BE2C (cell line): ENCODE results near the gene PRRG1. TPM values are rescaled to one million over a fixed set of nuclear protein-coding genes. Genes with fewer than 3 reads are reported as not detected.
"Not testable (repeated sequence)": the region's sequence is repeated elsewhere in the genome, so short reads cannot be mapped to it uniquely, and the experiment has no call there.

Experiments used
- DNase-seq: peaks from one replicate; pipeline ENCODE4 v3.0.0-alpha.2; 2020
- H3K27me3 ChIP-seq: fragments of 250-450 bp; sonication (Bioruptor Pico); 2 replicates; pipeline ENCODE4 v1.5.1; 2020; ENCODE audit warnings: mild to moderate bottlenecking
- H3K36me3 ChIP-seq: fragments of 250-450 bp; sonication (Bioruptor Pico); 2 replicates; pipeline ENCODE4 v1.5.1; 2020; ENCODE audit warnings: mild to moderate bottlenecking
- H3K4me1 ChIP-seq: fragments of 250-450 bp; sonication (Bioruptor Pico); 2 replicates; pipeline ENCODE4 v1.5.1; 2020
- H3K4me3 ChIP-seq: 2 replicates; pipeline ENCODE4 v1.5.1; 2011; ENCODE audit warnings: low read depth, low read length
- H3K9me3 ChIP-seq: fragments of 250-450 bp; sonication (Bioruptor Pico); 2 replicates; pipeline ENCODE4 v1.5.1; 2020
- polyA plus RNA-seq: library from polyadenylated mRNA; unstranded; fragments of >200 nt; gene quantifications from one replicate; pipeline ENCODE4 v1.2.1, GENCODE V29; 2012; ENCODE audit warnings: low read depth, missing spikeins; ENCODE audit not compliant: insufficient read length, insufficient read depth
- TF ChIP-seq, protein P1 (sequence below): IDR thresholded peaks from 2 replicates; pipeline ENCODE4 v1.5.1; 2012; ENCODE audit warnings: mild to moderate bottlenecking, low read depth, low read length

The PRRG1 gene
- polyA plus RNA-seq: 5.5 TPM

DNA sequence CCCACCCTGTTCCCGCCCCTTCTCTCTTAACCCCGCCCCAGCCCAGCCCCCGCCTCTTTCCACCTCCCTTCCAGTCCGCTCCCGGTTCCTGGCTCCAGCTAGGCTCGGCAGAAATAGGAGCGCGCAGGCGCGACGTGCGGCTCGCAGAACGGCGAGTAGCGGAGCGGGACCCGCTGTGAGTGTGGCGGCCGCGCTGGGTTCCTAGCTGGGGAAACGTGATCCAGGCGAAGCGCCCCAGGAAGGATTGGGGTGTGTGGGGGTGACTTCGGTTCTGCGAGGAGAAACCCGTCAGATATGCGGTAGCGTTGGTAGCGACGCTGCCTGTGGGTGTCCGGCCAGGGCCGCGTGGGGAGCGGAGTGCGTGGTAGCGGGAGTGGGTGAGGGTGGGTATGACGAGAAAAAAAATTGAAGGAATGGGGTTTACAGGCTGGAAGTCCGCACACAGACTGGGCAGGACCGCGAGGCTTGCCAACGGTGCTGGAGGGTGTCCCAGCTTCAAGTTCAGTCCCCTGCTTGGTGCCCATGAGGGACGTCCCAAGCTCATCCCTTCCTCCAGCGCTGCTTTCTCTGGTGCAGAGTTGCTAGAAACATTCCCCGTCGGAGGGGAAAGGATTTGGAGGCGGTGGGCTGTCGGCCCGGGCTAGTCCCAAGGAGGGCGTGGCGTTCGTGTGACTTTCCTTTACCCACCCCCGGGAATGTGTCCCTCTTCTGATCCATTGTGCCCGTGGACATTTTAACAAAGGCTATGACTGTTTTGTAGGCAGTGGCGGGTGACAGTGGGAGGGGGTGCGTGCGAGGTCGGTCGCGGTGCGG, at the start of gene PRRG1:
PRRG1 (plus strand) TSS at position 144 of the 813 bp plus-strand sequence. CDS start 56,886 bp downstream, outside the sequence.
- no peaks in the 10 kb centered on the region for H3K4me1 ChIP-seq
- no peaks in the 10 kb centered on the region for H3K36me3 ChIP-seq
- DNase-seq: peak; percentile 86
- no peaks in the 10 kb centered on the region for H3K9me3 ChIP-seq
- TF ChIP-seq, protein P1, sequence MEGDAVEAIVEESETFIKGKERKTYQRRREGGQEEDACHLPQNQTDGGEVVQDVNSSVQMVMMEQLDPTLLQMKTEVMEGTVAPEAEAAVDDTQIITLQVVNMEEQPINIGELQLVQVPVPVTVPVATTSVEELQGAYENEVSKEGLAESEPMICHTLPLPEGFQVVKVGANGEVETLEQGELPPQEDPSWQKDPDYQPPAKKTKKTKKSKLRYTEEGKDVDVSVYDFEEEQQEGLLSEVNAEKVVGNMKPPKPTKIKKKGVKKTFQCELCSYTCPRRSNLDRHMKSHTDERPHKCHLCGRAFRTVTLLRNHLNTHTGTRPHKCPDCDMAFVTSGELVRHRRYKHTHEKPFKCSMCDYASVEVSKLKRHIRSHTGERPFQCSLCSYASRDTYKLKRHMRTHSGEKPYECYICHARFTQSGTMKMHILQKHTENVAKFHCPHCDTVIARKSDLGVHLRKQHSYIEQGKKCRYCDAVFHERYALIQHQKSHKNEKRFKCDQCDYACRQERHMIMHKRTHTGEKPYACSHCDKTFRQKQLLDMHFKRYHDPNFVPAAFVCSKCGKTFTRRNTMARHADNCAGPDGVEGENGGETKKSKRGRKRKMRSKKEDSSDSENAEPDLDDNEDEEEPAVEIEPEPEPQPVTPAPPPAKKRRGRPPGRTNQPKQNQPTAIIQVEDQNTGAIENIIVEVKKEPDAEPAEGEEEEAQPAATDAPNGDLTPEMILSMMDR: no peak
- no peaks in the 10 kb centered on the region for H3K27me3 ChIP-seq
- peak within 1 kb of the TSS; percentile 84 for H3K4me3 ChIP-seq

DNA sequence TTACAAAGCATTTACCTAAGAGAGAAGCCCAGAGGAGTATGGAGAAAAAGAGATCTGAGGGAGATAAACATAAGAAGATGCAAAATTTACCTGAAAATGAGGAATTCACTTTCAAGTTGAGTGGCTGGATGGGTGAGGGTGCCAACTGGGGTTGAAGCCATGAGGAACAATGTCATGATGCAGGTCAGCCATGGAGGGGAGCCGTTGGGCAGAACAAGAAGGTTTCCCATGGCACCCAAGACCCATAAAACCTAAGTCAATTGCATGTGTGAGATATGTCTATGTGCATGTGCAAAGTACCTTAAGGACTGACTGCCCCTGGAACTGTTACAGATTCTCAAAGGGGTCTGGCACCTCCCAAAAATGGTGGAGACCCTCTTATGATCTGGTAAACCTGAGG, 46.6 kb upstream of the PRRG1 start:
- peak; percentile 24 for DNase-seq
- Histone ChIP-seq H3K36me3 (no peaks in the 10 kb centered on the region), H3K4me1 (no peaks in the 10 kb centered on the region), H3K27me3 (no peaks in the 10 kb centered on the region), H3K4me3 (no peak overlapping the region), H3K9me3 (no peaks in the 10 kb centered on the region)
- TF ChIP-seq, protein P1: peak; percentile 54

DNA sequence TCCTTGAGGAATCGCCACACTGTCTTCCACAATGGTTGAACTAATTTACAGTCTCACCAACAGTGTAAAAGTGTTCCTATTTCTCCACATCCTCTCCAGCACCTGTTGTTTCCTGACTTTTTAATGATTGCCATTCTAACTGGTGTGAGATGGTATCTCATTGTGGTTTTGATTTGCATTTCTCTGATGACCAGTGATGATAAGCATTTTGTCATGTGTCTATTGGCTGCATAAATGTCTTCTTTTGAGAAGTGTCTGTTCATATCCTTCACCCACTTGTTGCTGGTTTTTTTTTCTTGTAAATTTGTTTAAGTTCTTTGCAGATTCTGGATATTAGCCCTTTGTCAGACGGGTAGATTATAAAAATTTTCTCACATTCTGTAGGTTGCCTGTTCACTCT, 43.9 kb upstream of the PRRG1 start:
- H3K4me3 ChIP-seq, H3K27me3 ChIP-seq, H3K9me3 ChIP-seq, H3K36me3 ChIP-seq, H3K4me1 ChIP-seq, DNase-seq: not testable (repeated sequence)

DNA sequence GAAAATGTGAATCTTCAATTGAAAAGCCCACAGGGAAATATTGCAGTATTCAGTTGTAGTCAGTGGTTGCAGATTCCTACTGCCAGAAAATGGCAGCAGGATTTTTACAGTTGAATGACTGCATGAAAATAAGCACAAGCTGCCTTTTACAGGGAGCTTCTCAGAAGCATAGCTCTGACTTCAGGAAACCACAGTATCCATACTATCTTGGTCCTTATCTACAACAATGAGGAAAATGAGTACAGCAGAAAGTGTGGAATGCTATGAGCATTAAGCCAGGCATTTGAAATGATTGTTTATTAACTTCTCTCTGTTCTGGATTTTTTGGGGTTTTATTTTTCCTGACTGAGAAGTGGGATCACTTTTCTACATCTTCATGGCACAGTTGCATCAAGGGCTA, 34.6 kb upstream of the PRRG1 start:
- Histone ChIP-seq H3K27me3 (no peaks in the 10 kb centered on the region), H3K36me3 (no peaks in the 10 kb centered on the region), H3K9me3 (no peaks in the 10 kb centered on the region), H3K4me3 (no peak overlapping the region), H3K4me1 (no peaks in the 10 kb centered on the region)
- no peak for DNase-seq
- TF ChIP-seq, protein P1: no peak

DNA sequence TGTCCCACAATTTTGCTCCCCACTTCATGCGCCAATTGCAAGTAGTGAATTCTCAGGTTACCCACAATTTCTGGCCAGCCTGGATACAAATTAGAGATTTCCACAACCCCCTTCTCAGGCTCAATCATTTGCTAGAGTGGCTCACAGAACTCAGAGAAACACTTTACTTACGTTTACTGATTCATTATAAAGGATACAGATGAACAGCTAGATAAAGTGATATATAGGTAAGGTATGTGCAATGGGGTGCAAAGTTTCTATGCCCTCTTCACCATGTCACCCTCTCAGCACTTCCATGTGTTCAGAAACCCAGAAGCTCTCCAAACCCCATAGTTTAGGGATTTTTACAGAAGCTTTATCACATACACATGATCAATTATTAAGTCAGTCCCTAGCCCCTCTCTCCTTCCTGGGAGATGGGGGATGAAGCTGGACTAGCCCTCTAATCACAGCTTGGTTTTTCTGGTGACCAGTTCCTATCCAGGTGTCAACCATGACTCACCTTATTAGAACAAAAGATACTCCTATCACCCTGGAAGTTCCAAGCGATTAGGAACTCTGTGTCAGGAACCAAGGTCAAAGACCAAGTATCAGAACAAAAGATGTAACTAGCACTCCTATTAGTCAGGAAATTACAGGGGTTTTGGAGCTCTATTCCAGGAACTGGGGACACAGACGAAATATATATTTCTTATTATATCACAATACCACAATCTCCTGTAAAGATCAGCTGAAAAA, 33.5 kb upstream of the PRRG1 start:
- DNase-seq: no peak
- Histone ChIP-seq H3K4me3 (no peak overlapping the region), H3K4me1 (no peaks in the 10 kb centered on the region), H3K9me3 (no peaks in the 10 kb centered on the region), H3K36me3 (no peaks in the 10 kb centered on the region), H3K27me3 (no peaks in the 10 kb centered on the region)
- TF ChIP-seq, protein P1: no peak

DNA sequence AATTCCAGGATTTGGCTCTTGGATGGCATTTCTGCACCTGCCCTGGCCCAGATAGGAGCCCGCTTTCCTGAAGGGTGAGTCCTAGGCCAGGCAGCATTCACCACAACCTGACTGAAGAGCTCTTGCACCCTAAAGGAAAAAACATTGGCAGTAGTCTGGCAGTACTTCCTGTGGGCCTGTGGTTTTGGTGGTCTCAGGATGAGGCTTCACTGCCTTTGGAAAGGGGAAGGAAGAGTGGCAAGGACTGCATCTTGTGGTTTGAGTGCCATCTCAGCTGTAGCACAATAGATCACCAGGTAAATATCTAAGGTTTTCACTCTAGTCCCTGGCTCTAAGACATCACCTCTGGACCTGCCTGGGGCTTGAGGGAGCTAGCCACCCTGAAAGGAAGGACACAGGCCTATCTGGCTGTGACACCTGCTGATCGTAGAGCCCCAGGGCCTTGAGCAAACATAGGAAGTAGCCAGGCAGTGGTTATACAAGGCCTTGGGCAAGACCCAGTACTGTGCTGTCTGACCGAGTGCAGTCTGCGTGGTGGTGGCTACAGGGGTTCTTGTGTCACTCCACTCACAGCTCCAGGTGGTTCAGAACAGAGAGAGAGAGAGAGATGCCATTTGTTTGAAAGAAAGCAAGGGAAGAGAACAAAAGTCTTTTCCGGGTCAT, 28.5 kb upstream of the PRRG1 start:
- Histone ChIP-seq H3K9me3 (no peaks in the 10 kb centered on the region), H3K36me3 (no peaks in the 10 kb centered on the region), H3K4me1 (no peaks in the 10 kb centered on the region), H3K27me3 (no peaks in the 10 kb centered on the region), H3K4me3 (no peak overlapping the region)
- TF ChIP-seq, protein P1: no peak
- DNase-seq: no peak
